Measurements from ENCODE around the gene GYS2.
"Not testable (repeated sequence)": the region's sequence is repeated elsewhere in the genome, so short reads cannot be mapped to it uniquely, and the experiment has no call there.

GYS2 gene

GRCh38 chr12:21604245-21605101, at the start of gene GYS2:
GYS2 (minus strand) TSS chr12:21604847; CDS start chr12:21604592, 255 bp downstream.
- DNase-seq (ENCODE audit: low spot score): no peak

- no peak for DNase-seq (ENCODE audit: low spot score)
Observed at GRCh38 chr12:21651821-21652220, 47.2 kb upstream of the GYS2 start.

- DNase-seq (ENCODE audit: low spot score): no peak
Observed at GRCh38 chr12:21650997-21651396, 46.4 kb upstream of the GYS2 start.

- DNase-seq (ENCODE audit: low spot score): no peak
Observed at GRCh38 chr12:21649034-21649433, 44.4 kb upstream of the GYS2 start.

- no peak for DNase-seq (ENCODE audit: low spot score)
Observed at GRCh38 chr12:21648378-21648777, 43.7 kb upstream of the GYS2 start.

- no peak for DNase-seq (ENCODE audit: low spot score)
Observed at GRCh38 chr12:21647179-21647578, 42.5 kb upstream of the GYS2 start.

- DNase-seq (ENCODE audit: low spot score): not testable (repeated sequence)
Observed at GRCh38 chr12:21645041-21645500, 40.4 kb upstream of the GYS2 start.

- no peak for DNase-seq (ENCODE audit: low spot score)
Observed at GRCh38 chr12:21644516-21644915, 39.9 kb upstream of the GYS2 start.

GRCh38 chr12:21643758-21644157, 39.1 kb upstream of the GYS2 start:
- no peak for DNase-seq (ENCODE audit: low spot score)

- DNase-seq (ENCODE audit: low spot score): no peak
Observed at GRCh38 chr12:21642707-21643389, 38.2 kb upstream of the GYS2 start.

- DNase-seq (ENCODE audit: low spot score): no peak
Observed at GRCh38 chr12:21638054-21638891, 33.6 kb upstream of the GYS2 start.

GRCh38 chr12:21634245-21634644, 29.6 kb upstream of the GYS2 start:
- no peak for DNase-seq (ENCODE audit: low spot score)

- DNase-seq (ENCODE audit: low spot score): no peak
Observed at GRCh38 chr12:21631367-21631766, 26.7 kb upstream of the GYS2 start.

- DNase-seq (ENCODE audit: low spot score): no peak
Observed at GRCh38 chr12:21627924-21628323, 23.3 kb upstream of the GYS2 start.

- no peak for DNase-seq (ENCODE audit: low spot score)
Observed at GRCh38 chr12:21618566-21618965, 13.9 kb upstream of the GYS2 start.

- no peak for DNase-seq (ENCODE audit: low spot score)
Observed at GRCh38 chr12:21617030-21617429, 12.4 kb upstream of the GYS2 start.

GRCh38 chr12:21615431-21615830, 10.8 kb upstream of the GYS2 start:
- DNase-seq (ENCODE audit: low spot score): no peak

- DNase-seq (ENCODE audit: low spot score): no peak
Observed at GRCh38 chr12:21614506-21614905, 9.9 kb upstream of the GYS2 start.

- DNase-seq (ENCODE audit: low spot score): no peak
Observed at GRCh38 chr12:21613931-21614330, 9.3 kb upstream of the GYS2 start.

GRCh38 chr12:21608196-21608595, 3.5 kb upstream of the GYS2 start:
- no peak for DNase-seq (ENCODE audit: low spot score)

GRCh38 chr12:21607701-21608100, 3.1 kb upstream of the GYS2 start:
- DNase-seq (ENCODE audit: low spot score): peak; percentile 52

GRCh38 chr12:21606175-21606574, 1.5 kb upstream of the GYS2 start:
- no peak for DNase-seq (ENCODE audit: low spot score)
